Spleen (tissue), 11 donors: ENCODE data around the gene SLC6A8. TPM values are rescaled to one million over a fixed set of nuclear protein-coding genes. Genes with fewer than 3 reads are reported as not detected.

Experiments used
- DNase-seq: peaks from one replicate; pipeline ENCODE4 v3.0.0-alpha.2; 2020
- H3K27ac ChIP-seq, 8 donors: fragments of 200-600 bp; sonication (generic) in 7 of 8; 1 replicate in 4 of 8; 2 replicates in 4 of 8; pipeline versions ENCODE4 v1.5.0 to v1.8.0; 2016 to 2021; ENCODE audit warnings: inconsistent platforms in 4 of 8, mild to moderate bottlenecking in 4 of 8, moderate library complexity in 1 of 8
- H3K27me3 ChIP-seq, 7 donors: fragments of 200-600 bp; sonication (generic) in 6 of 7; replicated peaks in 1 of 7; 1 replicate in 4 of 7; 2 replicates in 3 of 7; pipeline versions ENCODE4 v1.5.0 to v1.8.0; 2016 to 2021; ENCODE audit warnings: inconsistent platforms in 3 of 7, mild to moderate bottlenecking in 1 of 7
- H3K36me3 ChIP-seq, 6 donors: fragments of 200-600 bp; sonication (generic) in 5 of 6; 1 replicate in 4 of 6; 2 replicates in 2 of 6; pipeline versions ENCODE4 v1.5.0 to v1.8.0; 2016 to 2021; ENCODE audit warnings: inconsistent platforms in 2 of 6
- H3K4me1 ChIP-seq, 6 donors: fragments of 200-600 bp; sonication (generic) in 5 of 6; 1 replicate in 3 of 6; 2 replicates in 3 of 6; pipeline versions ENCODE4 v1.5.0 to v1.8.0; 2016 to 2021; ENCODE audit warnings: inconsistent platforms in 3 of 6
- H3K4me3 ChIP-seq, 8 donors: fragments of 200-600 bp; sonication (generic) in 7 of 8; 1 replicate in 4 of 8; 2 replicates in 4 of 8; pipeline versions ENCODE4 v1.5.0 to v1.8.0; 2016 to 2021; ENCODE audit warnings: inconsistent platforms in 4 of 8, mild to moderate bottlenecking in 4 of 8, moderate library complexity in 2 of 8
- H3K9me3 ChIP-seq, 8 donors: fragments of 200-600 bp; sonication (generic) in 7 of 8; 1 replicate in 4 of 8; 2 replicates in 4 of 8; pipeline versions ENCODE4 v1.5.0 to v1.8.0; 2016 to 2021; ENCODE audit warnings: inconsistent platforms in 4 of 8
- POLR2A ChIP-seq, 3 donors: fragments of 450-650 bp; IDR thresholded peaks; one replicate each; pipeline ENCODE4 v1.5.1; 2017; ENCODE audit warnings: antibody characterized with exemption in 3 of 3, mild to moderate bottlenecking in 1 of 3
- POLR2AphosphoS5 ChIP-seq, 3 donors: sonication (generic); formaldehyde crosslinking; IDR thresholded peaks; one replicate each; pipeline ENCODE4 v1.5.1; 2017; ENCODE audit warnings: antibody characterized with exemption in 3 of 3
- WGBS, 5 donors: extraction: QIAGEN DNeasy Blood & Tissue Kit in 3 of 5; methylation state at CpG; one replicate each; pipeline versions ENCODE4 v1.1.5 to v1.1.7; 2013 to 2018; 5-methylcytosine and 5-hydroxymethylcytosine counted together
- intact Hi-C: fragments of 100-400 bp; cut with DNase I; formaldehyde crosslinking; loops from one replicate; pipeline ENCODE4 v1.15.0; 2023; ENCODE audit warnings: low total_unique reads
- polyA plus RNA-seq, 3 donors: library from polyadenylated mRNA; stranded (reverse); fragments of 200-250 nt; gene quantifications; one replicate each; pipeline ENCODE4 v1.2.1, GENCODE V29; 2013
- total RNA-seq, 7 donors: library from RNA; depleted of rRNA in 3 of 7; stranded (reverse); fragments of >200 nt in 3 of 7; fragmentation: NEBNext Ultra II Directional in 4 of 7; extraction: Animal tissue kit (Norgen Biotek cat#: 25700) in 4 of 7; gene quantifications; one replicate each; pipeline versions ENCODE4 v1.1.0 to v1.2.1, GENCODE V29; 2016 to 2021
- TF ChIP-seq, protein P1 (sequence below), 11 experiments: fragments of 200-600 bp in 7 of 11; fragments of 450-650 bp in 4 of 11; sonication (generic) in 4 of 11; IDR thresholded peaks in 8 of 11; conservative IDR thresholded peaks in 3 of 11; 1 replicate in 7 of 11; 2 replicates in 4 of 11; pipeline versions ENCODE4 v1.4.0 to v1.8.0; 2016 to 2021; ENCODE audit warnings: antibody characterized with exemption in 11 of 11, inconsistent platforms in 4 of 11, mild to moderate bottlenecking in 1 of 11
- donor health status: healthy with polysubstance abuse.
- donor health status: DM: no; HTN: no; CAD: no; lungs with moderate emphysema.
- donor health status: DM: no; HTN: no; CAD: no.
- donor health status: Bipolar disorder and iron deficiency.
- donor health status: healthy.
- donor health status: DM: no; HTN: no; CAD: no.
- donor health status: DM: yes; HTN: yes; CAD: no.

The SLC6A8 gene
- total and polyA plus RNA-seq, 10 donors, result 3.2 to 72.9 (median 9.6) TPM

DNA sequence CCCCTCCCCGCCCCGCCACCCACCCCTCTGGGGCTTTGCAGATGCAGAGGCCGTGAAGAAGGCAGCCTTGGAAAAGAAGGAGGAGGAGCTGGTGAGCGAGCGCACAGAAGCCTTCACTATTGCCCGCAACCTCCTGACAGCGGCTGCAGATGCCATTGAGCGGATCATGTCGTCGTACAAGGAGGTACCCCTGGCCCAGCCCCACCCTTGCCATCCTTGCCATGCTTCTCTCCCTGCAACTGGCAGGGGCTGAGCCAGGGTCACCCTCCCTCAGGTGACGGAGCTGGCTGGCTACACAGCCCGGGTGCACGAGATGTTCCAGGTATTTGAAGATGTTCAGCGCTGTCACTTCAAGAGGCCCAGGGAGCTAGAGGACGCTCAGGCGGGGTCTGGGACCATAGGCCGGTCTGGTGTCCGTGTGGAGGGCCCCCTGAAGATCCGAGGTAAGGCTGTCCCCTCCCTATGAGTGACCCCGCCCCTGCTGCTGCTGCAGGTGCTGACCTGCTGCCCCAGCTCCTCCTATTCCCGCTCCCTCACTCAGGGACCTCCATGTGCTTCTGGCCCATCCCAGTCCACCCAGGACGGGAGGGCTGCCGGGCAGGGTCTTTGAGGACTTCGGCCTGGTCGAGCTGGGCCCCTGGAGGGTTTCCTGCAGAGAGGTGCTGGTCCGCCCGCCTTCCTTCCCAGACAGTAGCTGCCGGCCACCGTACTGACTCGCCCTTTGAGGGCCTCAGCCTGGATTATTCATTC lies 48.5 kb downstream of the SLC6A8 start:
- WGBS, 5 donors, result 90 to 97% (median 93%) methylated on average over 8 to 30 of the region's 30 CpGs
- TF ChIP-seq POLR2A (IDR thresholded peaks at IDR 0.05), result no peak
- no peak for TF ChIP-seq POLR2AphosphoS5 (IDR thresholded peaks at IDR 0.05)
- H3K36me3 ChIP-seq, result peaks cover 0 to 61% (median 4%) of the 10 kb centered on the region in 6 donors

DNA sequence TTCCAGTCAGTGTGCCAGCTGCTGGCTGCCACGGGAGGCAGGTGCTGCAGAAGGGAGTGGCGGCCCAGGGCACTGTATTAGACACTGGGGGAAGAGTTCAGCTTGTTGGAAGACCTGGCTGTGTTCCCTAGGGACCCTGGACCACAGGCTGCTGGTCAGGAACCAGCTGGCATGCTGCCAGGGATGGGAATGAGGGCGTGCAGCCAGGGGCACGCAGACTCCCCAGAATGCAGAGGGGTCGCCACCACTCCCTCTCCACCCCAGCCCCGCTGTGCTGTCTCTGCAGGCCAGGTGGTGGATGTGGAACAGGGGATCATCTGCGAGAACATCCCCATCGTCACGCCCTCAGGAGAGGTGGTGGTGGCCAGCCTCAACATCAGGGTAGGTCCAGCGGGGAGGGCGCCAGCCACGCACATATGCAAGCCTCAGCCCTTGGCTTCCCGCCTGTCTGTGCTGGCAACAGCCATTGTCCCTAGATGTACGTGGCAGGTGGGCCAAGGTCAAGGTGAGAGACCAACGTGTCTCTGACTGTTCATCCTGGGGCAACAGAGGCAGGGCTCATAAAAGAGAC lies 49.2 kb downstream of the SLC6A8 start:
- H3K36me3 ChIP-seq, result peaks cover 0 to 66% (median 4%) of the 10 kb centered on the region in 6 donors
- H3K4me1 ChIP-seq, result peaks cover 0 to 25% (median 2%) of the 10 kb centered on the region in 6 donors
- intact Hi-C loops, result no loop called here
- H3K4me3 ChIP-seq, result no peak overlapping the region
- peak; percentile 54 for DNase-seq
- TF ChIP-seq, protein P1, sequence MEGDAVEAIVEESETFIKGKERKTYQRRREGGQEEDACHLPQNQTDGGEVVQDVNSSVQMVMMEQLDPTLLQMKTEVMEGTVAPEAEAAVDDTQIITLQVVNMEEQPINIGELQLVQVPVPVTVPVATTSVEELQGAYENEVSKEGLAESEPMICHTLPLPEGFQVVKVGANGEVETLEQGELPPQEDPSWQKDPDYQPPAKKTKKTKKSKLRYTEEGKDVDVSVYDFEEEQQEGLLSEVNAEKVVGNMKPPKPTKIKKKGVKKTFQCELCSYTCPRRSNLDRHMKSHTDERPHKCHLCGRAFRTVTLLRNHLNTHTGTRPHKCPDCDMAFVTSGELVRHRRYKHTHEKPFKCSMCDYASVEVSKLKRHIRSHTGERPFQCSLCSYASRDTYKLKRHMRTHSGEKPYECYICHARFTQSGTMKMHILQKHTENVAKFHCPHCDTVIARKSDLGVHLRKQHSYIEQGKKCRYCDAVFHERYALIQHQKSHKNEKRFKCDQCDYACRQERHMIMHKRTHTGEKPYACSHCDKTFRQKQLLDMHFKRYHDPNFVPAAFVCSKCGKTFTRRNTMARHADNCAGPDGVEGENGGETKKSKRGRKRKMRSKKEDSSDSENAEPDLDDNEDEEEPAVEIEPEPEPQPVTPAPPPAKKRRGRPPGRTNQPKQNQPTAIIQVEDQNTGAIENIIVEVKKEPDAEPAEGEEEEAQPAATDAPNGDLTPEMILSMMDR (IDR thresholded peaks at IDR 0.05 in 8 of 11, conservative IDR thresholded peaks at IDR 0.05 in 3 of 11), result no peak
- TF ChIP-seq POLR2AphosphoS5 (IDR thresholded peaks at IDR 0.05), result no peak
- TF ChIP-seq POLR2A (IDR thresholded peaks at IDR 0.05), result no peak
- H3K27ac ChIP-seq, result no peak overlapping the region
- peaks cover 0 to 8% (median under 1%) of the 10 kb centered on the region in 8 donors for H3K9me3 ChIP-seq
- 84 to 93% (median 87%) methylated on average over 3 to 15 of the region's 15 CpGs for WGBS, 5 donors
- H3K27me3 ChIP-seq, result no peaks in the 10 kb centered on the region

More for the DNA sequence above, 48.5 kb downstream of the SLC6A8 start:
- intact Hi-C loops, result no loop called here
- no peak overlapping the region for H3K4me3 ChIP-seq
- H3K27ac ChIP-seq, result no peak overlapping the region
- H3K27me3 ChIP-seq, result no peaks in the 10 kb centered on the region
- peaks cover 0 to 14% (median 4%) of the 10 kb centered on the region in 8 donors for H3K9me3 ChIP-seq
- DNase-seq, result peak; percentile 60
- H3K4me1 ChIP-seq, result peaks cover 0 to 23% (median 2%) of the 10 kb centered on the region in 6 donors

DNA sequence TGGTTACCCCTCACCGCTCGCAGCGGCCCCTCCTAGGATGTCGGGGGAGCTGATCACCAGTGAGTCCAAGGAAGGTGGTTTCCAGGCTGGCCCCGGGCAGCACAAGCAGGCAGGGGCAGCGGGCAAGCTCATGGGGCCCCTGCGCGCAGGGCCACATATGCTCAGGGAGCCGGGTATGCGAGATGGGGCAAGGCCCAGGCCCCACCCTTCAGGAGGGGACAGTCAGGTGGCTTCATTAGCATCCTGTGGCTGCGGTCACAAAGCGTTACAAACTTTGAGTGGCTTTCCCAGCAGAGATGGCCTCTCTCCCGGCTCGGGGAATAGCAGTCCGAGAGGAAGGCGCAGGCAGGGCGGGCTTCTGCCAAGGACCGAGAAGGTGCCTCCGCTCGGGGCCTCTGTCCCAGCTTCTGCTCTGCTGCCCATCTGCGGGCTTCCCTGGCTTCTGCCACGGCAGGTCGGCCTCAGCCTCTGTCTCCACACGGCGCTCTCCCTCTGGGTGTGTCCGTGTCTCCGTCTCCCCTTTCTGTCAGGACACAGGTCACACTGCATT lies 50.4 kb downstream of the SLC6A8 start:
- DNase-seq, result peak; percentile 69
- Histone ChIP-seq H3K27ac (no peak overlapping the region), H3K9me3 (no peaks in the 10 kb centered on the region), H3K4me1 (peaks cover 0 to 30% (median 3%) of the 10 kb centered on the region in 6 donors), H3K4me3 (no peak overlapping the region), H3K27me3 (no peaks in the 10 kb centered on the region), H3K36me3 (peaks cover 0 to 66% (median 4%) of the 10 kb centered on the region in 6 donors)
- TF ChIP-seq POLR2A (IDR thresholded peaks at IDR 0.05) (no peak), POLR2AphosphoS5 (IDR thresholded peaks at IDR 0.05) (no peak)
- TF ChIP-seq, protein P1 (IDR thresholded peaks at IDR 0.05 in 8 of 11, conservative IDR thresholded peaks at IDR 0.05 in 3 of 11), result no peak
- WGBS, 5 donors, result 90 to 98% (median 93%) methylated on average over 8 to 27 of the region's 27 CpGs
- intact Hi-C loops, result no loop called here

DNA sequence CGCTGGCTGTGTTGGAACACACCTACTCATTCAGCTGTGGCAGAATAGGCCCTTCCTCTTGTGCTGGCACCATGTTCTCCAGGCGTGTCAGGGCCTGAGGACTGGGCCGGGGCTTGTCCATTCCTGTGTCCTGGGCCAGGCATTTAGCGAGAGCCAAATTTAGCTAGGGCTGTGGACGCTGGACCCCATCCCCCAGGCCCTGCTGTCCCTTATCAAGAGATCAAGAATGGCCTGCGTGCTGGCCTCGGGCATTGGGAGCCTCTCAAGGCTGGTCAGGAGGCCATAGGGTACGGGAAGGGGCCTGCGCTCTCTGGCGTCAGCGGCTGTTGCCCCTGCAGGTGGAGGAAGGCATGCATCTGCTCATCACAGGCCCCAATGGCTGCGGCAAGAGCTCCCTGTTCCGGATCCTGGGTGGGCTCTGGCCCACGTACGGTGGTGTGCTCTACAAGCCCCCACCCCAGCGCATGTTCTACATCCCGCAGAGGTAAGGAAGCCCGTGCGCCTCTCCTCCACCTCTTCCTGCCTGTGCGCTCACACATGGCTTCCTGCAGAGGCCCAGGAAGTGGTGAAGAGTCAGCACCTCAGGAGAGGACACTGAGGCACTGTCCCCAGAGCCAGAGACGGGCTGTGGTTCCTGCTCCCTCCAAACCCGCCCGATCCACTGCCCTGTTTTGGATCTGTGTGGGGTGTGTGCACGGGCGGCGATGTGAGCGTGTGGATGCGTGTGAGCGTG lies 52.2 kb downstream of the SLC6A8 start:
- H3K4me1 ChIP-seq, result peaks cover 0 to 41% (median 9%) of the 10 kb centered on the region in 6 donors
- peaks cover 0 to 7% (median 0%) of the 10 kb centered on the region in 7 donors for H3K27me3 ChIP-seq
- DNase-seq, result peak; percentile 68
- H3K36me3 ChIP-seq, result peaks cover 0 to 60% (median 4%) of the 10 kb centered on the region in 6 donors
- no peak overlapping the region for H3K27ac ChIP-seq
- TF ChIP-seq POLR2AphosphoS5 (IDR thresholded peaks at IDR 0.05) (peak in 2 of 3 donors; percentile 31 to 53), POLR2A (IDR thresholded peaks at IDR 0.05) (no peak)
- no peaks in the 10 kb centered on the region for H3K9me3 ChIP-seq
- intact Hi-C loops, result no loop called here
- WGBS, 5 donors, result 78 to 96% (median 84%) methylated on average over 5 to 29 of the region's 29 CpGs
- no peak overlapping the region for H3K4me3 ChIP-seq
